WTC11 (cell line): ENCODE data around the gene MACROH2A2. TPM values are rescaled to one million over a fixed set of nuclear protein-coding genes. Genes with fewer than 3 reads are reported as not detected.

Experiments
- ATAC-seq: fragments of 200-7000 bp; cut with Tn5 transposase; 2 replicates; pipeline ENCODE4 v1.10.0; 2021; ENCODE audit warnings: mild to moderate bottlenecking, moderate library complexity
- CTCF ChIA-PET: fragments of 300-600 bp; sonication (Branson Sonifier 250); formaldehyde crosslinking; loops from one replicate; lab custom pipeline; 2021; ENCODE audit warnings: antibody characterized with exemption; lab: Charles Lee
- POLR2A ChIA-PET: fragments of 350-600 bp; sonication (Branson Sonifier 250); formaldehyde crosslinking; loops from one replicate; lab custom pipeline; 2021; ENCODE audit warnings: antibody characterized with exemption; lab: Charles Lee
- DNase-seq: peaks from one replicate; pipeline ENCODE4 v3.0.0; 2021; ENCODE audit warnings: low spot score
- H3K27ac Mint-ChIP-seq: 2 replicates; pipeline ENCODE4 v1.8.0; 2021; ENCODE audit warnings: mixed read lengths
- H3K27me3 Mint-ChIP-seq: 2 replicates; pipeline ENCODE4 v1.8.0; 2021; ENCODE audit warnings: low read depth, mild to moderate bottlenecking, moderate library complexity, mixed read lengths
- H3K36me3 Mint-ChIP-seq: 2 replicates; pipeline ENCODE4 v1.8.0; 2021; ENCODE audit warnings: mixed read lengths
- H3K4me1 Mint-ChIP-seq: 2 replicates; pipeline ENCODE4 v1.8.0; 2022; ENCODE audit warnings: mixed read lengths
- H3K4me3 Mint-ChIP-seq: 2 replicates; pipeline ENCODE4 v1.8.0; 2021; ENCODE audit warnings: mild to moderate bottlenecking, moderate library complexity, mixed read lengths
- H3K9me3 Mint-ChIP-seq: 2 replicates; pipeline ENCODE4 v1.8.0; 2021; ENCODE audit warnings: mixed read lengths
- CREM ChIP-seq: sonication (generic); formaldehyde crosslinking; IDR thresholded peaks from 2 replicates; pipeline ENCODE4 v1.8.1; 2022; ENCODE audit warnings: mild to moderate bottlenecking, missing genetic modification reagents, moderate library complexity
- FOXK1 ChIP-seq: sonication (generic); formaldehyde crosslinking; IDR thresholded peaks from 2 replicates; pipeline ENCODE4 v1.8.0; 2022; ENCODE audit warnings: mild to moderate bottlenecking, moderate library complexity, missing genetic modification reagents
- GABPB1 ChIP-seq: sonication (generic); formaldehyde crosslinking; IDR thresholded peaks from 2 replicates; pipeline ENCODE4 v1.8.1; 2023; ENCODE audit warnings: mild to moderate bottlenecking, missing genetic modification reagents
- NR1H2 ChIP-seq: sonication (generic); formaldehyde crosslinking; IDR thresholded peaks from 2 replicates; pipeline ENCODE4 v1.9.0; 2021; ENCODE audit warnings: mild to moderate bottlenecking, moderate library complexity, missing genetic modification reagents
- NR3C1 ChIP-seq: sonication (generic); formaldehyde crosslinking; conservative IDR thresholded peaks from 2 replicates; pipeline ENCODE4 v1.8.1; 2023; ENCODE audit warnings: low read depth, mild to moderate bottlenecking, missing genetic modification reagents
- OVOL2 ChIP-seq: fragments of 250-450 bp; sonication (Bioruptor Pico); IDR thresholded peaks from 2 replicates; pipeline ENCODE4 v1.9.0; 2021; ENCODE audit warnings: mild to moderate bottlenecking, borderline replicate concordance
- SMAD4 ChIP-seq: sonication (generic); formaldehyde crosslinking; IDR thresholded peaks from 2 replicates; pipeline ENCODE4 v1.8.0; 2022; ENCODE audit warnings: mild to moderate bottlenecking, missing genetic modification reagents
- SP1 ChIP-seq: sonication (generic); formaldehyde crosslinking; conservative IDR thresholded peaks from 2 replicates; pipeline ENCODE4 v1.8.1; 2022; ENCODE audit warnings: missing genetic modification reagents
- ZBTB21 ChIP-seq: sonication (generic); formaldehyde crosslinking; IDR thresholded peaks from 2 replicates; pipeline ENCODE4 v1.8.1; 2023; ENCODE audit warnings: mild to moderate bottlenecking, missing genetic modification reagents, borderline replicate concordance
- ZNF219 ChIP-seq: sonication (generic); formaldehyde crosslinking; IDR thresholded peaks from 2 replicates; pipeline ENCODE4 v1.8.0; 2023; ENCODE audit warnings: missing genetic modification reagents, mild to moderate bottlenecking, borderline replicate concordance
- ZNF317 ChIP-seq: sonication (generic); formaldehyde crosslinking; IDR thresholded peaks from 2 replicates; pipeline ENCODE4 v1.8.1; 2023; ENCODE audit warnings: low read depth, mild to moderate bottlenecking, moderate library complexity, missing genetic modification reagents, borderline replicate concordance
- total RNA-seq: library from RNA; stranded (reverse); gene quantifications from 3 replicates; pipeline ENCODE4 v1.2.3, GENCODE V29; 2021
- TF ChIP-seq, protein P1 (sequence below): sonication (generic); formaldehyde crosslinking; IDR thresholded peaks from 2 replicates; pipeline ENCODE4 v1.8.0; 2023; ENCODE audit warnings: missing genetic modification reagents
- TF ChIP-seq, protein P2 (sequence below): sonication (generic); formaldehyde crosslinking; IDR thresholded peaks from 2 replicates; pipeline ENCODE4 v1.8.0; 2022; ENCODE audit warnings: mild to moderate bottlenecking, missing genetic modification reagents
- TF ChIP-seq, protein P3 (sequence below): sonication (generic); formaldehyde crosslinking; IDR thresholded peaks from 2 replicates; pipeline ENCODE4 v1.8.1; 2022; ENCODE audit warnings: missing genetic modification reagents, borderline replicate concordance
- TF ChIP-seq, protein P4 (sequence below): sonication (generic); formaldehyde crosslinking; IDR thresholded peaks from 2 replicates; pipeline ENCODE4 v1.8.1; 2022; ENCODE audit warnings: low read depth, missing genetic modification reagents, borderline replicate concordance
- TF ChIP-seq, protein P5 (sequence below): sonication (generic); formaldehyde crosslinking; IDR thresholded peaks from 2 replicates; pipeline ENCODE4 v1.8.1; 2023; ENCODE audit warnings: mild to moderate bottlenecking, missing genetic modification reagents, moderate library complexity
- TF ChIP-seq, protein P6 (sequence below): fragments of 250-450 bp; sonication (Bioruptor Pico); IDR thresholded peaks from 2 replicates; pipeline ENCODE4 v1.9.0; 2021; ENCODE audit warnings: mild to moderate bottlenecking
- TF ChIP-seq, protein P7 (sequence below): sonication (generic); formaldehyde crosslinking; conservative IDR thresholded peaks from 2 replicates; pipeline ENCODE4 v1.8.1; 2022; ENCODE audit warnings: mild to moderate bottlenecking, missing genetic modification reagents
- TF ChIP-seq, protein P8 (sequence below): fragments of 250-450 bp; sonication (Bioruptor Pico); IDR thresholded peaks from 2 replicates; pipeline ENCODE4 v1.9.0; 2021; ENCODE audit warnings: moderate library complexity, mild to moderate bottlenecking, inconsistent platforms, borderline replicate concordance
- TF ChIP-seq, protein P9 (sequence below): fragments of 250-450 bp; sonication (Bioruptor Pico); conservative IDR thresholded peaks from 2 replicates; pipeline ENCODE4 v1.9.0; 2021; ENCODE audit warnings: mild to moderate bottlenecking

MACROH2A2 gene
- total RNA-seq, 1 experiment from 2014 or later = 35.4 TPM

DNA sequence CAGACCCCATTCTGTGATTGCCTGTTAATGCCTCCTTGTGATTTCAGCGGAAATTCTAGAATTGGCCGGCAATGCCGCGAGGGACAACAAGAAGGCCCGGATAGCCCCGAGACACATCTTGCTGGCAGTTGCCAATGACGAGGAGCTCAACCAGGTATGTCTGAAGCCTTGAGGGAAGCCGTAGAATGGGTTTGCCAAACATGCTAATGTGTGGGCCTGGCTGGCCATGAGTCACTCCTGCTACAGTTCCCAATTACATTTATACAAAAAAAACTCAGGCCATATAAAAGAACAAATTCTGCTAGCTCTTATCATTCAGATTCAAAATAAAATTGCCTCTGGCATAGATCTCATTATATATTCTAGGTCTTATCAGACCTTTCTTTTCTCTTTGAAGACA, 37.4 kb downstream of the MACROH2A2 start (continued):
- TF ChIP-seq, protein P1, sequence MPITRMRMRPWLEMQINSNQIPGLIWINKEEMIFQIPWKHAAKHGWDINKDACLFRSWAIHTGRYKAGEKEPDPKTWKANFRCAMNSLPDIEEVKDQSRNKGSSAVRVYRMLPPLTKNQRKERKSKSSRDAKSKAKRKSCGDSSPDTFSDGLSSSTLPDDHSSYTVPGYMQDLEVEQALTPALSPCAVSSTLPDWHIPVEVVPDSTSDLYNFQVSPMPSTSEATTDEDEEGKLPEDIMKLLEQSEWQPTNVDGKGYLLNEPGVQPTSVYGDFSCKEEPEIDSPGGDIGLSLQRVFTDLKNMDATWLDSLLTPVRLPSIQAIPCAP = no peak
- TF ChIP-seq, protein P2, sequence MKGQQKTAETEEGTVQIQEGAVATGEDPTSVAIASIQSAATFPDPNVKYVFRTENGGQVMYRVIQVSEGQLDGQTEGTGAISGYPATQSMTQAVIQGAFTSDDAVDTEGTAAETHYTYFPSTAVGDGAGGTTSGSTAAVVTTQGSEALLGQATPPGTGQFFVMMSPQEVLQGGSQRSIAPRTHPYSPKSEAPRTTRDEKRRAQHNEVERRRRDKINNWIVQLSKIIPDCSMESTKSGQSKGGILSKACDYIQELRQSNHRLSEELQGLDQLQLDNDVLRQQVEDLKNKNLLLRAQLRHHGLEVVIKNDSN (CRISPR knock-in tag) = no peak
- TF ChIP-seq ZBTB21 = no peak
- TF ChIP-seq, protein P3, sequence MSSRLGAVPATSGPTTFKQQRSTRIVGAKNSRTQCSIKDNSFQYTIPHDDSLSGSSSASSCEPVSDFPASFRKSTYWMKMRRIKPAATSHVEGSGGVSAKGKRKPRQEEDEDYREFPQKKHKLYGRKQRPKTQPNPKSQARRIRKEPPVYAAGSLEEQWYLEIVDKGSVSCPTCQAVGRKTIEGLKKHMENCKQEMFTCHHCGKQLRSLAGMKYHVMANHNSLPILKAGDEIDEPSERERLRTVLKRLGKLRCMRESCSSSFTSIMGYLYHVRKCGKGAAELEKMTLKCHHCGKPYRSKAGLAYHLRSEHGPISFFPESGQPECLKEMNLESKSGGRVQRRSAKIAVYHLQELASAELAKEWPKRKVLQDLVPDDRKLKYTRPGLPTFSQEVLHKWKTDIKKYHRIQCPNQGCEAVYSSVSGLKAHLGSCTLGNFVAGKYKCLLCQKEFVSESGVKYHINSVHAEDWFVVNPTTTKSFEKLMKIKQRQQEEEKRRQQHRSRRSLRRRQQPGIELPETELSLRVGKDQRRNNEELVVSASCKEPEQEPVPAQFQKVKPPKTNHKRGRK (CRISPR knock-in tag) = no peak
- TF ChIP-seq, protein P4, sequence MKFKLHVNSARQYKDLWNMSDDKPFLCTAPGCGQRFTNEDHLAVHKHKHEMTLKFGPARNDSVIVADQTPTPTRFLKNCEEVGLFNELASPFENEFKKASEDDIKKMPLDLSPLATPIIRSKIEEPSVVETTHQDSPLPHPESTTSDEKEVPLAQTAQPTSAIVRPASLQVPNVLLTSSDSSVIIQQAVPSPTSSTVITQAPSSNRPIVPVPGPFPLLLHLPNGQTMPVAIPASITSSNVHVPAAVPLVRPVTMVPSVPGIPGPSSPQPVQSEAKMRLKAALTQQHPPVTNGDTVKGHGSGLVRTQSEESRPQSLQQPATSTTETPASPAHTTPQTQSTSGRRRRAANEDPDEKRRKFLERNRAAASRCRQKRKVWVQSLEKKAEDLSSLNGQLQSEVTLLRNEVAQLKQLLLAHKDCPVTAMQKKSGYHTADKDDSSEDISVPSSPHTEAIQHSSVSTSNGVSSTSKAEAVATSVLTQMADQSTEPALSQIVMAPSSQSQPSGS (CRISPR knock-in tag) = no peak
- TF ChIP-seq NR1H2 = no peak
- TF ChIP-seq, all 79 proteins: peak for 0

DNA sequence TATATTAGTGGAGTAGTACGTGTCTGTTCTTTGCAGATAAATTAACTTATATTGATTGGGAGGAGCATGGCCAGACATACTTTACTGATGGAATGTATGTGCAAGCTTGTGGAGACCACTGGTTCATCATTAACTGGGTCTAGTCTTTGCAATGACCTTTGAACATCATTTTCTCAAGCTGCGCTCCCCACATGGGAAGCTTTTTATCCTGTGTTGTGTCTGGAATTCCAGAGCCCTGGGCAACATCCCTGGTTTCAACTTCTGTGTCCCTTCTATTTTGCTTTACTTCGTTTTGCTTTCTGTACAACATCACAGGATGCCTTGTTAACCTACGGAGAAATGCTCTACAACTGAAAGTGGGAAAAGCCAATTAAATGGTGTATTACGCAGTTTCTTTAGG, 38.3 kb downstream of the MACROH2A2 start:
- no peak for ATAC-seq
- Mint-ChIP-seq H3K36me3 (peaks cover 26% of the 10 kb centered on the region), H3K27me3 (no peaks in the 10 kb centered on the region), H3K4me3 (no peak overlapping the region), H3K4me1 (no peaks in the 10 kb centered on the region), H3K27ac (no peak overlapping the region), H3K9me3 (no peaks in the 10 kb centered on the region)
- POLR2A ChIA-PET = no interaction called here
- no peak for DNase-seq
- TF ChIP-seq GABPB1 = 0 out of 2 replicates have a peak, but pooled peaks have one; percentile 40
- TF ChIP-seq, protein P5, sequence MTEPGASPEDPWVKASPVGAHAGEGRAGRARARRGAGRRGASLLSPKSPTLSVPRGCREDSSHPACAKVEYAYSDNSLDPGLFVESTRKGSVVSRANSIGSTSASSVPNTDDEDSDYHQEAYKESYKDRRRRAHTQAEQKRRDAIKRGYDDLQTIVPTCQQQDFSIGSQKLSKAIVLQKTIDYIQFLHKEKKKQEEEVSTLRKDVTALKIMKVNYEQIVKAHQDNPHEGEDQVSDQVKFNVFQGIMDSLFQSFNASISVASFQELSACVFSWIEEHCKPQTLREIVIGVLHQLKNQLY (CRISPR knock-in tag) = no peak
- CTCF ChIA-PET = no interaction called here

DNA sequence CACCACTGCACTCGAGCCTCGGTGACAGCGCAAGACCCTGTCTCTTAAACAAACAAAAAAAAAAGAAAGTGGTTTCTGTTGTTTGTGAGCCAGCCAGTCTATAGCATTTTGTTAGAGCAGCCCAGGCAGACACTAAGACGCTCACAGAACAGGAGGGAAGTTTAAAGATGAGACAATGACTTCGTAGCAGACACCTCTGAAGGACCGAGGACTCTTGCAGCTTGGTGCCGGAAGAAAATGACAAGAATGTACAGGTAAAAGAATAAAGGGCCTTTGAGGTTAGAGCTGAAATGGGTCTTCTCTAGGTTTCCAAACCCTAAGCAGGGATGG, 39.7 kb downstream of the MACROH2A2 start:
- ATAC-seq = no peak
- DNase-seq = no peak
- H3K9me3 Mint-ChIP-seq = no peaks in the 10 kb centered on the region
- ChIA-PET POLR2A (no interaction called here), CTCF (interaction anchor here (0.7 kb wide), 1 partner anchor 357 kb away, joined by 3 read pairs; no protein-coding TSS in a partner anchor)
- H3K27me3 Mint-ChIP-seq = no peaks in the 10 kb centered on the region
- H3K4me3 Mint-ChIP-seq = no peak overlapping the region
- no peak overlapping the region for H3K27ac Mint-ChIP-seq
- peaks cover 26% of the 10 kb centered on the region for H3K36me3 Mint-ChIP-seq
- no peaks in the 10 kb centered on the region for H3K4me1 Mint-ChIP-seq
- no peak for TF ChIP-seq SMAD4 (CRISPR knock-in tag)
- TF ChIP-seq, protein P6, sequence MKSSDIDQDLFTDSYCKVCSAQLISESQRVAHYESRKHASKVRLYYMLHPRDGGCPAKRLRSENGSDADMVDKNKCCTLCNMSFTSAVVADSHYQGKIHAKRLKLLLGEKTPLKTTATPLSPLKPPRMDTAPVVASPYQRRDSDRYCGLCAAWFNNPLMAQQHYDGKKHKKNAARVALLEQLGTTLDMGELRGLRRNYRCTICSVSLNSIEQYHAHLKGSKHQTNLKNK (CRISPR knock-in tag) = no peak
- TF ChIP-seq, protein P2 (CRISPR knock-in tag) = no peak
- TF ChIP-seq, protein P7, sequence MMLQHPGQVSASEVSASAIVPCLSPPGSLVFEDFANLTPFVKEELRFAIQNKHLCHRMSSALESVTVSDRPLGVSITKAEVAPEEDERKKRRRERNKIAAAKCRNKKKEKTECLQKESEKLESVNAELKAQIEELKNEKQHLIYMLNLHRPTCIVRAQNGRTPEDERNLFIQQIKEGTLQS (CRISPR knock-in tag) = no peak
- no peak for TF ChIP-seq NR3C1
- TF ChIP-seq OVOL2 (CRISPR knock-in tag) = no peak
- no peak for TF ChIP-seq NR1H2
- no peak for TF ChIP-seq SP1 (CRISPR knock-in tag)
- no peak for TF ChIP-seq ZNF317 (CRISPR knock-in tag)
- no peak for TF ChIP-seq CREM
- TF ChIP-seq GABPB1 = no peak
- TF ChIP-seq ZNF219 (CRISPR knock-in tag) = no peak
- TF ChIP-seq, protein P8, sequence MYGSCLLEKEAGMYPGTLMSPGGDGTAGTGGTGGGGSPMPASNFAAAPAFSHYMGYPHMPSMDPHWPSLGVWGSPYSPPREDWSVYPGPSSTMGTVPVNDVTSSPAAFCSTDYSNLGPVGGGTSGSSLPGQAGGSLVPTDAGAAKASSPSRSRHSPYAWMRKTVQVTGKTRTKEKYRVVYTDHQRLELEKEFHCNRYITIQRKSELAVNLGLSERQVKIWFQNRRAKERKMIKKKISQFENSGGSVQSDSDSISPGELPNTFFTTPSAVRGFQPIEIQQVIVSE (CRISPR knock-in tag) = no peak
- no peak for TF ChIP-seq FOXK1 (CRISPR knock-in tag)
- TF ChIP-seq, protein P9, sequence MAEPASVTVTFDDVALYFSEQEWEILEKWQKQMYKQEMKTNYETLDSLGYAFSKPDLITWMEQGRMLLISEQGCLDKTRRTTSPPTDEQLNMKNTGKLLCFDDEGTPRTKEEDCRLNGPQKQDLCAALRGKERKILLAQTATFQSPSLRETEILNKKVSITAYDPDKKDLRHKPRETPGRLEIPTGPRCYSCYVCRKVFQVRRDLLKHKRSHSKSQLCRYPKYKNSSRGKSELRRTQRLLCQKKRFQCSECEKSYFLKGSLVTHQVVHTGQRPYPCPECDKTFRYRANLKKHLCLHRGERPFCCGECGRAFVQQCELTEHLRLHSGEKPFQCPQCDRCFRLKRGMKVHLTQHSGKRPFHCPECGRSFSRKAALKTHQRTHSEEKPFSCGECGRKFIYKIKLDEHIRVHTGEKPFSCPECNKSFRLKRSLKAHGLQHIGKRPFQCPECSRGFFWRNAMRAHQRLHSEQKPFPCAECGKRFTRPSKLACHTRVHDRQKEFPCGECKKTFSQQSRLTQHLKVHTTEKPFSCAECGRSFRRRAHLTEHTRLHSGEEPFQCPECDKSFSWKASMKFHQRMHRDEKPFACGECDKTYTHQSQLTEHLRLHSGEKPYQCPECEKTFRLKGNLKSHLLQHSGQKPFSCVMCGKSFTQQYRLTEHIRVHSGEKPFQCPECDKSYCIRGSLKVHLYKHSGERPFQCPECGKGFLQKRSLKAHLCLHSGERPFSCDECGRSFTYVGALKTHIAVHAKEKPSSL (CRISPR knock-in tag) = no peak
